SK-N-SH treated with all-trans-retinoic acid at 6 μM for 48 hours (cell line): ENCODE measurements around the gene PIK3R4.

Source experiments
- ATAC-seq: fragments of 200-7000 bp; cut with Tn5 transposase; 3 replicates; pipeline ENCODE4 v1.9.1; 2020; ENCODE audit warnings: mild to moderate bottlenecking, moderate library complexity
- ARNTL ChIP-seq: fragments of 450-650 bp; formaldehyde crosslinking; IDR thresholded peaks from 2 replicates; pipeline ENCODE4 v1.5.0; 2020; ENCODE audit warnings: low read depth, mild to moderate bottlenecking, moderate library complexity, borderline replicate concordance
- BACH2 ChIP-seq: fragments of 250-450 bp; sonication (Bioruptor Pico); IDR thresholded peaks from 2 replicates; pipeline ENCODE4 v1.9.0; 2021; ENCODE audit warnings: mild to moderate bottlenecking, borderline replicate concordance
- CREB5 ChIP-seq: fragments of 250-450 bp; sonication (Bioruptor Pico); IDR thresholded peaks from 2 replicates; pipeline ENCODE4 v1.5.1; 2020; ENCODE audit warnings: low read depth, mild to moderate bottlenecking, moderate library complexity
- CSDC2 ChIP-seq: fragments of 250-450 bp; sonication (Bioruptor Pico); IDR thresholded peaks from 2 replicates; pipeline ENCODE4 v1.5.0; 2020; ENCODE audit warnings: mild to moderate bottlenecking, moderate library complexity
- CSRNP3 ChIP-seq: fragments of 250-450 bp; sonication (Bioruptor Pico); IDR thresholded peaks from 2 replicates; pipeline ENCODE4 v1.5.1; 2021; ENCODE audit warnings: mild to moderate bottlenecking, moderate library complexity
- ESRRG ChIP-seq: fragments of 250-450 bp; sonication (Bioruptor Pico); IDR thresholded peaks from 2 replicates; pipeline ENCODE4 v1.6.1; 2021; ENCODE audit warnings: mild to moderate bottlenecking
- ISL1 ChIP-seq: fragments of 250-450 bp; sonication (Bioruptor Pico); IDR thresholded peaks from 2 replicates; pipeline ENCODE4 v2.1.2; 2022; ENCODE audit warnings: mild to moderate bottlenecking, moderate library complexity
- OSR1 ChIP-seq: fragments of 250-450 bp; sonication (Bioruptor Pico); IDR thresholded peaks from 2 replicates; pipeline ENCODE4 v1.8.0; 2022; ENCODE audit warnings: moderate library complexity, mild to moderate bottlenecking, inconsistent platforms
- PATZ1 ChIP-seq: fragments of 250-450 bp; sonication (Bioruptor Pico); IDR thresholded peaks from 2 replicates; pipeline ENCODE4 v1.8.0; 2020; ENCODE audit warnings: mild to moderate bottlenecking, moderate library complexity, borderline replicate concordance
- POU6F1 ChIP-seq: fragments of 250-450 bp; sonication (Bioruptor Pico); IDR thresholded peaks from 2 replicates; pipeline ENCODE4 v1.8.0; 2021; ENCODE audit warnings: low read depth, mild to moderate bottlenecking, moderate library complexity, borderline replicate concordance
- PPARA ChIP-seq: fragments of 250-450 bp; sonication (Bioruptor Pico); IDR thresholded peaks from 2 replicates; pipeline ENCODE4 v1.5.0; 2020; ENCODE audit warnings: mild to moderate bottlenecking, borderline replicate concordance
- SNAI2 ChIP-seq: fragments of 250-450 bp; sonication (Bioruptor Pico); IDR thresholded peaks from 2 replicates; pipeline ENCODE4 v1.5.0; 2020; ENCODE audit warnings: mild to moderate bottlenecking, moderate library complexity
- TOX ChIP-seq: fragments of 250-450 bp; sonication (Bioruptor Pico); IDR thresholded peaks from 2 replicates; pipeline ENCODE4 v1.8.0; 2021; ENCODE audit warnings: mild to moderate bottlenecking, moderate library complexity, borderline replicate concordance
- TSHZ2 ChIP-seq: fragments of 250-450 bp; sonication (Bioruptor Pico); IDR thresholded peaks from 2 replicates; pipeline ENCODE4 v1.5.0; 2020; ENCODE audit warnings: mild to moderate bottlenecking, moderate library complexity
- ZC3H10 ChIP-seq: fragments of 250-450 bp; sonication (Bioruptor Pico); IDR thresholded peaks from 2 replicates; pipeline ENCODE4 v1.5.1; 2021; ENCODE audit warnings: mild to moderate bottlenecking, moderate library complexity
- ZFP3 ChIP-seq: fragments of 250-450 bp; sonication (Bioruptor Pico); IDR thresholded peaks from 2 replicates; pipeline ENCODE4 v1.5.0; 2020; ENCODE audit warnings: mild to moderate bottlenecking, moderate library complexity
- ZFP30 ChIP-seq: fragments of 450-650 bp; formaldehyde crosslinking; IDR thresholded peaks from 2 replicates; pipeline ENCODE4 v1.5.0; 2022; ENCODE audit warnings: mild to moderate bottlenecking, moderate library complexity
- ZNF565 ChIP-seq: fragments of 450-650 bp; formaldehyde crosslinking; conservative IDR thresholded peaks from 2 replicates; pipeline ENCODE4 v1.5.0; 2020; ENCODE audit warnings: low read depth, mild to moderate bottlenecking, moderate library complexity
- ZNF70 ChIP-seq: fragments of 450-650 bp; formaldehyde crosslinking; IDR thresholded peaks from 2 replicates; pipeline ENCODE4 v1.5.0; 2020; ENCODE audit warnings: mild to moderate bottlenecking, moderate library complexity
- ZNF8 ChIP-seq: fragments of 450-650 bp; formaldehyde crosslinking; IDR thresholded peaks from 2 replicates; pipeline ENCODE4 v1.5.0; 2020; ENCODE audit warnings: mild to moderate bottlenecking, moderate library complexity

PIK3R4 gene

GRCh38 chr3:130658678-130659077, 88.0 kb downstream of the PIK3R4 start:
- ATAC-seq: peak; percentile 92
- TF ChIP-seq PPARA (CRISPR knock-in tag) (no peak), SNAI2 (0 out of 2 replicates have a peak, but pooled peaks have one; percentile 40)

- TF ChIP-seq BACH2 (no peak), TSHZ2 (no peak), ZNF70 (CRISPR knock-in tag) (no peak), ZC3H10 (no peak), ZFP30 (CRISPR knock-in tag) (no peak), ESRRG (CRISPR knock-in tag) (no peak), ZFP3 (CRISPR knock-in tag) (no peak), ISL1 (CRISPR knock-in tag) (no peak), CSDC2 (CRISPR knock-in tag) (no peak), OSR1 (CRISPR knock-in tag) (no peak), ZNF565 (CRISPR knock-in tag) (no peak), SNAI2 (no peak), TOX (CRISPR knock-in tag) (no peak), PATZ1 (CRISPR knock-in tag) (no peak), ZNF8 (CRISPR knock-in tag) (no peak)
- TF ChIP-seq, all 23 proteins: peak for 0
- no peak for ATAC-seq
These were observed 90.0 kb downstream of the PIK3R4 start for GRCh38 chr3:130656627-130657026.

- no peak for ATAC-seq
- TF ChIP-seq POU6F1 (CRISPR knock-in tag) (no peak), CSDC2 (CRISPR knock-in tag) (no peak), ZC3H10 (no peak), CSRNP3 (CRISPR knock-in tag) (no peak), ESRRG (CRISPR knock-in tag) (no peak), CREB5 (CRISPR knock-in tag) (no peak), PATZ1 (CRISPR knock-in tag) (no peak), PPARA (CRISPR knock-in tag) (no peak), ZNF8 (CRISPR knock-in tag) (no peak), TOX (CRISPR knock-in tag) (no peak), ARNTL (no peak), SNAI2 (no peak)
These were observed 91.7 kb downstream of the PIK3R4 start for GRCh38 chr3:130654921-130655320.
